ENCODE results near the gene PPP2R2C.

PPP2R2C gene

GRCh38 chr4:6472387-6473263, at the start of gene PPP2R2C:
PPP2R2C (minus strand) TSS chr4:6472614; CDS start chr4:6472229, 385 bp downstream.
- DNase-seq (ENCODE audit: low read depth in 4 of 4, low spot score in 1 of 4) = peak in 1 of 4 experiments; percentile 12

- no peak for DNase-seq (ENCODE audit: low read depth in 4 of 4, low spot score in 1 of 4)
These were observed 48.6 kb upstream of the PPP2R2C start for GRCh38 chr4:6520978-6521377.

- DNase-seq (ENCODE audit: low read depth in 4 of 4, low spot score in 1 of 4) = no peak
These were observed 47.7 kb upstream of the PPP2R2C start for GRCh38 chr4:6520051-6520636.

GRCh38 chr4:6517171-6517570, 44.8 kb upstream of the PPP2R2C start:
- no peak for DNase-seq (ENCODE audit: low read depth in 4 of 4, low spot score in 1 of 4)

GRCh38 chr4:6516762-6517161, 44.3 kb upstream of the PPP2R2C start:
- no peak for DNase-seq (ENCODE audit: low read depth in 4 of 4, low spot score in 1 of 4)

GRCh38 chr4:6516281-6516680, 43.9 kb upstream of the PPP2R2C start:
- no peak for DNase-seq (ENCODE audit: low read depth in 4 of 4, low spot score in 1 of 4)

GRCh38 chr4:6513678-6514077, 41.3 kb upstream of the PPP2R2C start:
- no peak for DNase-seq (ENCODE audit: low read depth in 4 of 4, low spot score in 1 of 4)

GRCh38 chr4:6509587-6509986, 37.2 kb upstream of the PPP2R2C start:
- no peak for DNase-seq (ENCODE audit: low read depth in 4 of 4, low spot score in 1 of 4)

GRCh38 chr4:6507345-6507744, 34.9 kb upstream of the PPP2R2C start:
- DNase-seq (ENCODE audit: low read depth in 4 of 4, low spot score in 1 of 4) = no peak

GRCh38 chr4:6506616-6507140, 34.3 kb upstream of the PPP2R2C start:
- no peak for DNase-seq (ENCODE audit: low read depth in 4 of 4, low spot score in 1 of 4)

- no peak for DNase-seq (ENCODE audit: low read depth in 4 of 4, low spot score in 1 of 4)
These were observed 32.6 kb upstream of the PPP2R2C start for GRCh38 chr4:6504900-6505496.

GRCh38 chr4:6502747-6503465, 30.5 kb upstream of the PPP2R2C start:
- no peak for DNase-seq (ENCODE audit: low read depth in 4 of 4, low spot score in 1 of 4)

- DNase-seq (ENCODE audit: low read depth in 4 of 4, low spot score in 1 of 4) = no peak
These were observed 29.7 kb upstream of the PPP2R2C start for GRCh38 chr4:6502147-6502546.

- no peak for DNase-seq (ENCODE audit: low read depth in 4 of 4, low spot score in 1 of 4)
These were observed 28.8 kb upstream of the PPP2R2C start for GRCh38 chr4:6501171-6501570.

GRCh38 chr4:6500481-6501140, 28.2 kb upstream of the PPP2R2C start:
- DNase-seq (ENCODE audit: low read depth in 4 of 4, low spot score in 1 of 4) = no peak

GRCh38 chr4:6499238-6499600, 26.8 kb upstream of the PPP2R2C start:
- no peak for DNase-seq (ENCODE audit: low read depth in 4 of 4, low spot score in 1 of 4)

- DNase-seq (ENCODE audit: low read depth in 4 of 4, low spot score in 1 of 4) = no peak
These were observed 26.3 kb upstream of the PPP2R2C start for GRCh38 chr4:6498511-6499237.

- DNase-seq (ENCODE audit: low read depth in 4 of 4, low spot score in 1 of 4) = no peak
These were observed 25.4 kb upstream of the PPP2R2C start for GRCh38 chr4:6497796-6498195.

- DNase-seq (ENCODE audit: low read depth in 4 of 4, low spot score in 1 of 4) = no peak
These were observed 23.3 kb upstream of the PPP2R2C start for GRCh38 chr4:6495736-6496135.

- DNase-seq (ENCODE audit: low read depth in 4 of 4, low spot score in 1 of 4) = no peak
These were observed 22.8 kb upstream of the PPP2R2C start for GRCh38 chr4:6495296-6495590.
